ENCODE results near the gene ACCSL.

Gene ACCSL

GRCh38 chr11:44028816-44029506 is 18.8 kb upstream of the ACCSL start:
- ATAC-seq: no peak
- TF ChIP-seq ARNTL (CRISPR knock-in tag; IDR thresholded peaks at IDR 0.05; ENCODE audit: borderline replicate concordance, low read depth): no peak
- no peak for TF ChIP-seq ZNF70 (CRISPR knock-in tag; IDR thresholded peaks at IDR 0.05)
- TF ChIP-seq ISL1 (CRISPR knock-in tag; IDR thresholded peaks at IDR 0.05): no peak
- TF ChIP-seq GLIS3 (CRISPR knock-in tag; IDR thresholded peaks at IDR 0.05): no peak
- no peak for TF ChIP-seq RARB (CRISPR knock-in tag; IDR thresholded peaks at IDR 0.05)
- no peak for TF ChIP-seq ZFP3 (CRISPR knock-in tag; IDR thresholded peaks at IDR 0.05)

- ATAC-seq: no peak
- TF ChIP-seq ARNTL (CRISPR knock-in tag; IDR thresholded peaks at IDR 0.05; ENCODE audit: borderline replicate concordance, low read depth): no peak
These were observed 18.3 kb upstream of the ACCSL start for GRCh38 chr11:44029507-44029845.

GRCh38 chr11:44029977-44030911 is 17.5 kb upstream of the ACCSL start:
- peak; percentile 26; the same call in 1 of the 2 replicates for TF ChIP-seq ISL1 (CRISPR knock-in tag; IDR thresholded peaks at IDR 0.05)
- no peak for TF ChIP-seq TOX (CRISPR knock-in tag; IDR thresholded peaks at IDR 0.05; ENCODE audit: borderline replicate concordance)
- peak; percentile 85 for ATAC-seq

- TF ChIP-seq PPARA (CRISPR knock-in tag; IDR thresholded peaks at IDR 0.05; ENCODE audit: borderline replicate concordance) (no peak), BACH2 (CRISPR knock-in tag; IDR thresholded peaks at IDR 0.05; ENCODE audit: borderline replicate concordance) (no peak), PATZ1 (CRISPR knock-in tag; IDR thresholded peaks at IDR 0.05; ENCODE audit: borderline replicate concordance) (no peak), OSR1 (CRISPR knock-in tag; IDR thresholded peaks at IDR 0.05) (no peak), RARB (CRISPR knock-in tag; IDR thresholded peaks at IDR 0.05) (no peak), ZNF565 (CRISPR knock-in tag; conservative IDR thresholded peaks at IDR 0.05; ENCODE audit: low read depth) (no peak), ZNF8 (CRISPR knock-in tag; IDR thresholded peaks at IDR 0.05) (no peak), TOX (CRISPR knock-in tag; IDR thresholded peaks at IDR 0.05; ENCODE audit: borderline replicate concordance) (no peak), CSDC2 (CRISPR knock-in tag; IDR thresholded peaks at IDR 0.05) (no peak), GLIS3 (CRISPR knock-in tag; IDR thresholded peaks at IDR 0.05) (no peak), CREB5 (CRISPR knock-in tag; IDR thresholded peaks at IDR 0.05; ENCODE audit: low read depth) (no peak), SNAI2 (CRISPR knock-in tag; IDR thresholded peaks at IDR 0.05) (no peak), ZC3H10 (CRISPR knock-in tag; IDR thresholded peaks at IDR 0.05) (no peak), ARNTL (CRISPR knock-in tag; IDR thresholded peaks at IDR 0.05; ENCODE audit: borderline replicate concordance, low read depth) (no peak), ISL1 (CRISPR knock-in tag; IDR thresholded peaks at IDR 0.05) (no peak), TCF4 (CRISPR knock-in tag; IDR thresholded peaks at IDR 0.05; ENCODE audit: borderline replicate concordance) (no peak), ZNF70 (CRISPR knock-in tag; IDR thresholded peaks at IDR 0.05) (no peak)
- ATAC-seq: no peak
These were observed 16.8 kb upstream of the ACCSL start for GRCh38 chr11:44030996-44031395.

GRCh38 chr11:44031549-44031948 is 16.2 kb upstream of the ACCSL start:
- ATAC-seq: no peak
- TF ChIP-seq ESRRG (CRISPR knock-in tag; IDR thresholded peaks at IDR 0.05): no peak
- TF ChIP-seq SNAI2 (CRISPR knock-in tag; IDR thresholded peaks at IDR 0.05): no peak
- TF ChIP-seq RARB (CRISPR knock-in tag; IDR thresholded peaks at IDR 0.05): no peak
- TF ChIP-seq ZNF8 (CRISPR knock-in tag; IDR thresholded peaks at IDR 0.05): no peak
- TF ChIP-seq TSHZ2 (CRISPR knock-in tag; IDR thresholded peaks at IDR 0.05): no peak
- TF ChIP-seq POU6F1 (CRISPR knock-in tag; IDR thresholded peaks at IDR 0.05; ENCODE audit: borderline replicate concordance, low read depth): no peak
- no peak for TF ChIP-seq ZFP30 (CRISPR knock-in tag; IDR thresholded peaks at IDR 0.05)
